Activated CD8-positive, alpha-beta memory T cell treated with anti-CD3 and anti-CD28 coated beads, Interleukin-2, amount 50 U/mL, for 24 hours (primary cell): Measurements from ENCODE around the gene FARP1.

Experiments
- DNase-seq: peaks from one replicate; pipeline ENCODE4 v3.0.0-alpha.2; 2020; ENCODE audit errors: extremely low read depth

FARP1 gene

DNA sequence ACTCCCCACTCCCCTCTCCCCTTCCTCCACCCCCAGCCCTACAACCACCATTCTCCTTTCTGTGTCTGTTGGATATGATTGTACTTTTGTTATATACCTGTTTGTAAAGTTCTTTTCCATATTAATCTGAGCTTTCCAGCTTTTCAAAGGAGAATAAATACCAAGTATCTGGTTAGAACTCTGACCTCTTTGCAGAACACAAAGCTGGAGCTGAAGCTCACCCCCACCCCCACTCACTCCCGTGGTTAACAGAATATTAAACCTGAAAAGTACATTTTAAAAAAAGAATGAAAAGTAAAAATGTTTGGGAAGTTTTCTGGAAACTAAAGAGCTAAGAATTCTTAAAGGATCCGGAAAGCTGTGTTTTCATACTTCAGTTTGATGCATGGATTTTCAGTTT, 189.3 kb downstream of the FARP1 start:
- DNase-seq: no peak

GRCh38 chr13:98332691-98333090, 189.8 kb downstream of the FARP1 start:
- DNase-seq: no peak

DNA sequence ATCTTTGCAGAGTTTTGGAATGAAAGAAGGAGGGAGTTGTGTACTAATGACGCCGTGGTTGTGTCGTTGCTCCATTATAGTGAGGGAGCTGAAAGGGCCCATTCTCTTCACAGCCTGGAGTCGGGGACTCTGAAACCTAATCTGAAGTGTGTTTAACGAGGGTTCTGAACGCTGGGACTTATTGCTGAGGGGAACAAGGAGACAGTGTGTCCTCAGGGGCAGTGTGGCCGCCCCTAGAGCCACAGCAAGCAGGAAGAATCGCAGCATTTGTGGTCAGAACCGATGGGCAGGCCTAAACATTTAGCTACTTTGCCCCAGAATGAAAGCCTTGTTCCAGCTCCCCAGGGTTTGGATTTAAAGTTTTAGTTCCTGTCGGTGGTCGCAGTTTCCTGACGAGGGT, 190.6 kb downstream of the FARP1 start:
- no peak for DNase-seq

GRCh38 chr13:98334620-98335205, 191.8 kb downstream of the FARP1 start:
- no peak for DNase-seq

DNA sequence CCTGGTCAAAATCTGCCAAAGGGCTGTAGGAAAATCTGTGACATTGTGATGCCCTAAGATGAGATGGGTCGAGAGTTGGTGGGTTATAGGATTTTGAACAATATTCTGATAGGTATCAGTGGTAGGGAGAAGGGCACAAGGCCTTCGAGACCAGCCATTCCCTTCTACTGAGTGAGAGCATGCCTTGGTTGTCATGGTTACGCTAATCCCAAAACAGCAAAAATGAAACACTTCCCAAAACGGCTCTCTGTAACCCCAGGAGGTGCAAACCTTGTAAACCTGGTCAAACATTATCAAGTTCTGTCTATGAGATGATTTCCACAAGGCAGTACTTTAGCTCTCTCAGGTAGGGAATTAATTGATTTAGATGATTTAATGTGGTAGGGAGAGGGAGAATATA, 192.8 kb downstream of the FARP1 start:
- no peak for DNase-seq

DNA sequence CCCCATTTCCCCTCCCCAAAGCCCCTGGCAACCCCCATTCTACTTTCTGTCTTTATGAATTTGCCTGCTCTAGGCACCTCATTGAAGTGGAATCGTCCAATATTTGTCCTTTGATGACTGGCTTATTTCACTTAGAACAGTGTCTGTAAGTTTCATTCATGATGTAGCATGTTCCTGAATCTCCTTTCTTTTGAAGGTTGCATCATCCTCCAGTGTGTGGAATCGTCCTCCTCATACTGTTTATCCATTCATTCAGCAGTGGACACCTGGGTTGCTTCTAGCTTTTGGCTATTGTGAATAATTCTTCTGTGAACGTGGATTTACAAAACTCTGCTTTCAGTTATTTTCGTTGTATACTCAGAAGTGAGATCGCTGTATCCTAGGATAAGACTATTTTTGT, 195.4 kb downstream of the FARP1 start:
- no peak for DNase-seq

DNA sequence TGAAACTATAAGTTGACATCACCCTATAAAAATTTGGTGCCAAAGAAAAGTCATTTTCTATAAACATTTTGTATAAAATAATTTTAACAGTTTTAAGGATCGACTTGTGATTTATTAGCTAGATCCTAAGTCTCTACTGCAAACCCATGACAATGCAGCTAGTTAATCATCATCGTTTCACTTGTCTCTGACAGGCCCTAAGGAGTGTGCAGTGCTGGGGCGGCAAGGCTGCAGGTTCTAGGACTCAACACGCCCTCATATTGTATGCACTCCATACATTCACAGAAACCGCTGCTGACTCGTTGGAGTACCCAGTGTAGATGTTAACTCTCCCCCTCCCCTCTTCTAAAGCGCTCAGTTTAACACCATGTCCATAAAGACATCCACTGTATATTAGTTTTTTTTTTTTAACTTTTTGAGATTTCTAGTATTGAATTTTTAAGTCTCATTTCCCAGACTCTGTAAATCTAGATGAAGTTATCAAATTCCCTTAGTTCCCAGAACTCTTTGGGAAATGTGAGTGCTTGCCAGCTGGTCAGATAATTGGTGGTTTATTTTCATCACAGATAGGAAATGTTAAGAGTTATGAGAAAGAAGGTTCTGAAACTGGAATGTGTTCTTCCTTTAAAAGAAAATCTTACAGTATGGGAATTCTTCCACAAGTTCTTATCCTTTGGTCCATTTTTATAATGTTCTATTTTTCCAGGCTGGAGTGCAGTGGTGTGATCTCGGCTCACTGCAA, 197.0 kb downstream of the FARP1 start:
- no peak for DNase-seq

GRCh38 chr13:98342953-98343352, 200.1 kb downstream of the FARP1 start:
- DNase-seq: no peak

GRCh38 chr13:98343461-98343860, 200.6 kb downstream of the FARP1 start:
- DNase-seq: no peak

- no peak for DNase-seq
Observed at GRCh38 chr13:98344392-98344791, 201.5 kb downstream of the FARP1 start.

GRCh38 chr13:98345107-98345935, 202.4 kb downstream of the FARP1 start:
- DNase-seq: no peak

GRCh38 chr13:98346904-98347636, 204.2 kb downstream of the FARP1 start:
- DNase-seq: no peak

DNA sequence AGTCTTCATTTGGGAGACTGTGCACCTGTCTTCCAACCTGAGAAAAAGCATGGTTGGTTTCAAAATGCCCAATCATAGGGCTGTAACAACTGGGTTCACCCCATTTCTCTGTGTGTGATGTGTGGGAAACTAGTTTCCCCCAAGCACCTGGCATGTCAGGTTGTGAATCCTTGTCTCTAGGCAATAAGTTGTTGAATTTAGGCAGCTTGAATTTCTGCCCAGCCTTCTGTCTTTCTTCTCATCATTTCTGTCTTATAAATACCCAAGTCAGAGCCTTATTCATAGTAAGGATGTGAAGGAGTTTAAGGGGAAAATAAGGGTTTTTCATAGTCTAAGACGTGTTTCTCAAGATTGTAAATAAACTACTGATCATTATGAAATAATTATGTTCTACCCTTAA, 204.9 kb downstream of the FARP1 start:
- DNase-seq: no peak

GRCh38 chr13:98348466-98349200, 205.7 kb downstream of the FARP1 start:
- no peak for DNase-seq

- no peak for DNase-seq
Observed at GRCh38 chr13:98349731-98350305, 206.9 kb downstream of the FARP1 start.

- no peak for DNase-seq
Observed at GRCh38 chr13:98350746-98351330, 207.9 kb downstream of the FARP1 start.

- no peak for DNase-seq
Observed at GRCh38 chr13:98351636-98352035, 208.7 kb downstream of the FARP1 start.

DNA sequence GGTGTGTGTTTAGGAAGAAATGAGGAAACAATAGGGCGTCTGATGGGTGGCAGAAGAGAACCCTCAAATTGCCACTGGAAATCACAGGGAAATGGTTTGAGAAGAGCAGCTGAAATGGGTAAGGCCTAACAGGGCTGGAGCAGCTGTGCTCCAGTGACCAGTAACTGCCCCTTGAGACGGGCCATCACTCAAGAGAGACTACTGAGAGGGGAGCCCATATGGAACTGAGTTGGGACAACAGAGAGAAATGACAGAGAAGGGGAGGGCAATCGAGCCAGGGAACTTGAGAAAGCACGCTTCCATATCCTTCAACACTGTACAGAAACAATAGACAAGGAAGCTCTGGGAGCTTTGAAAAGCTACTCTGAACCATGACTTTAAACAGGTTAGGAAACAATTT, 209.3 kb downstream of the FARP1 start:
- no peak for DNase-seq

- no peak for DNase-seq
Observed at GRCh38 chr13:98353750-98354149, 210.9 kb downstream of the FARP1 start.

- no peak for DNase-seq
Observed at GRCh38 chr13:98358937-98359336, 216.0 kb downstream of the FARP1 start.

DNA sequence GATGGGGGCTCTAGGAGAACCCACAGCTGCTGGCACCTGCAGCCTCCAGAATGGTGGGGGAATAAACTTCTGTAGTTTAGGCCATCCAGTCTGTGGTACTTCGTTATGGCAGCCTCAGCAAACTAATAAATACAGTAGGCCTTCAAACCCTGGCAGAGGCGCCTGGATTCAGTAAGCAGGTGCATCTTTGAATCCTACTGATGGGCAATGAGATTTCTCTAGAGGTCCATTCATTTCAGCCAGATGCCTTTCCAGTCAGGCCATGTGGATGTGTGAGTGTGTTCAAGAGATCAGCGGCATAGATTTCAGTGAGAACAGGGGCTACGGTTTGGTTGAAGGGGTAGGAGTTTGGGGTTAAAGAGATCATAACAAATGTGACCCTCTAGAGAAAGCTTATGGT, 217.7 kb downstream of the FARP1 start:
- DNase-seq: no peak
